ENCODE measurements around the gene POLD4.

DNA sequence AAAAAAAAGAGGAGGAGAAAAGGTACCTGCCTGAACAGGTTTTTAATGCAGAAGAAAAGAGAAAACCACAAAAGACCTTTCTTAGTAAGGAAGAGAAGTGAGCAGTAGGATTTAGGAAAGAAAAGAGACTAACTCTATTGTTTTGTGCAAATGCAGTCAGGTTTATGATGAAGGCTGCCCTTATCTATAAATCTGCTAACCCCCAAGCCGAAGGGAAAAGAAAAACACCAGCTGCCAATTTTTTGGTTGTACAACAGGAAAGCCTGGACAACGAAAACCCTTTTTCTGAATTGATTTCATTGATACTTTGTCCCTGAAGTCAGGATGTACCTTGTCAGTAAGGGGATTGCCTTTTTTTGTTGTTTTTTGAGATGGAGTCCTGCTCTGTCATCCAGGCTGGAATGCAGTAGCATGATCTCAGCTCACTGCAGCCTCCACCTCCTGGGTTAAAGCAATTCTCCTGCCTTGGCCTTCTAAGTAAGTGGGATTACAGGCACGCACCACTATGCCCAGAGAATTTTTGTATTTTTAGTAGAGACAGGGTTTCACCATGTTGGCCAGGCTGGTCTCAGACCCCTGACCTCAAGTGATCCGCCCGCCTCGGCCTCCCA, 21.2 kb downstream of the POLD4 start:
- TF ChIP-seq SNAPC2 (CRISPR knock-in tag; IDR thresholded peaks at IDR 0.05) = no peak
- TF ChIP-seq, protein P1, sequence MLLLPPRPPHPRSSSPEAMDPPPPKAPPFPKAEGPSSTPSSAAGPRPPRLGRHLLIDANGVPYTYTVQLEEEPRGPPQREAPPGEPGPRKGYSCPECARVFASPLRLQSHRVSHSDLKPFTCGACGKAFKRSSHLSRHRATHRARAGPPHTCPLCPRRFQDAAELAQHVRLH (CRISPR knock-in tag; IDR thresholded peaks at IDR 0.05; ENCODE audit: borderline replicate concordance, low read depth) = no peak
- TF ChIP-seq ZNF543 (CRISPR knock-in tag; IDR thresholded peaks at IDR 0.05) = no peak
- no peak for TF ChIP-seq SMAD1 (CRISPR knock-in tag; IDR thresholded peaks at IDR 0.05; ENCODE audit: borderline replicate concordance, low read depth)
- TF ChIP-seq, protein P2, sequence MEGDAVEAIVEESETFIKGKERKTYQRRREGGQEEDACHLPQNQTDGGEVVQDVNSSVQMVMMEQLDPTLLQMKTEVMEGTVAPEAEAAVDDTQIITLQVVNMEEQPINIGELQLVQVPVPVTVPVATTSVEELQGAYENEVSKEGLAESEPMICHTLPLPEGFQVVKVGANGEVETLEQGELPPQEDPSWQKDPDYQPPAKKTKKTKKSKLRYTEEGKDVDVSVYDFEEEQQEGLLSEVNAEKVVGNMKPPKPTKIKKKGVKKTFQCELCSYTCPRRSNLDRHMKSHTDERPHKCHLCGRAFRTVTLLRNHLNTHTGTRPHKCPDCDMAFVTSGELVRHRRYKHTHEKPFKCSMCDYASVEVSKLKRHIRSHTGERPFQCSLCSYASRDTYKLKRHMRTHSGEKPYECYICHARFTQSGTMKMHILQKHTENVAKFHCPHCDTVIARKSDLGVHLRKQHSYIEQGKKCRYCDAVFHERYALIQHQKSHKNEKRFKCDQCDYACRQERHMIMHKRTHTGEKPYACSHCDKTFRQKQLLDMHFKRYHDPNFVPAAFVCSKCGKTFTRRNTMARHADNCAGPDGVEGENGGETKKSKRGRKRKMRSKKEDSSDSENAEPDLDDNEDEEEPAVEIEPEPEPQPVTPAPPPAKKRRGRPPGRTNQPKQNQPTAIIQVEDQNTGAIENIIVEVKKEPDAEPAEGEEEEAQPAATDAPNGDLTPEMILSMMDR (CRISPR knock-in tag; IDR thresholded peaks at IDR 0.05) = no peak
- TF ChIP-seq RARG (CRISPR knock-in tag; IDR thresholded peaks at IDR 0.05; ENCODE audit: low read depth) = no peak
- TF ChIP-seq NCOA1 (CRISPR knock-in tag; IDR thresholded peaks at IDR 0.05) = no peak
